GM18511 (cell line): ENCODE results near the gene XCL2.
"Not testable (repeated sequence)": the region's sequence is repeated elsewhere in the genome, so short reads cannot be mapped to it uniquely, and the experiment has no call there.

ENCODE experiments used
- ATAC-seq: cut with Tn5 transposase; IDR thresholded peaks from one replicate; pipeline ENCODE4 v1.9.1; 2021; ENCODE audit warnings: mild to moderate bottlenecking, moderate library complexity; ENCODE audit not compliant: unreplicated experiment

Gene XCL2

GRCh38 chr1:168560370-168560769 lies 16.6 kb upstream of the XCL2 start:
- ATAC-seq = no peak

- ATAC-seq = no peak
Observed at GRCh38 chr1:168556647-168557046, 12.8 kb upstream of the XCL2 start.

- ATAC-seq = no peak
Observed at GRCh38 chr1:168555508-168556046, 11.8 kb upstream of the XCL2 start.

GRCh38 chr1:168554603-168555483 lies 11.0 kb upstream of the XCL2 start:
- ATAC-seq = no peak

GRCh38 chr1:168553680-168554553 lies 10.1 kb upstream of the XCL2 start:
- peak; percentile 53 for ATAC-seq

- no peak for ATAC-seq
Observed at GRCh38 chr1:168552961-168553360, 9.2 kb upstream of the XCL2 start.

- no peak for ATAC-seq
Observed at GRCh38 chr1:168551688-168552087, 7.9 kb upstream of the XCL2 start.

- no peak for ATAC-seq
Observed at GRCh38 chr1:168550971-168551370, 7.2 kb upstream of the XCL2 start.

GRCh38 chr1:168546553-168546895 lies 2.7 kb upstream of the XCL2 start:
- not testable (repeated sequence) for ATAC-seq

- not testable (repeated sequence) for ATAC-seq
Observed at GRCh38 chr1:168545678-168546552, 2.1 kb upstream of the XCL2 start.

GRCh38 chr1:168542978-168543377 lies 819 bp downstream of the XCL2 start:
- ATAC-seq = not testable (repeated sequence)

- ATAC-seq = not testable (repeated sequence)
Observed at GRCh38 chr1:168540798-168541197, 3.0 kb downstream of the XCL2 start.

- ATAC-seq = peak; percentile 87
Observed at GRCh38 chr1:168535536-168535935, 8.3 kb downstream of the XCL2 start.

GRCh38 chr1:168531615-168532345 lies 12.0 kb downstream of the XCL2 start:
- ATAC-seq = no peak

GRCh38 chr1:168529518-168529917 lies 14.3 kb downstream of the XCL2 start:
- ATAC-seq = no peak

- ATAC-seq = no peak
Observed at GRCh38 chr1:168521401-168522000, 22.3 kb downstream of the XCL2 start.

GRCh38 chr1:168520832-168521231 lies 23.0 kb downstream of the XCL2 start:
- no peak for ATAC-seq

GRCh38 chr1:168520052-168520751 lies 23.6 kb downstream of the XCL2 start:
- peak; percentile 84 for ATAC-seq

- no peak for ATAC-seq
Observed at GRCh38 chr1:168518813-168519212, 25.0 kb downstream of the XCL2 start.
